RWPE2 (cell line): ENCODE measurements around the gene TRIO.

Experiments
- ATAC-seq: fragments of 200-7000 bp; cut with Tn5 transposase; 3 replicates; pipeline ENCODE4 v1.9.1; 2021; ENCODE audit warnings: low read depth
- DNase-seq: peaks from one replicate; pipeline ENCODE4 v3.0.0-alpha.2; 2020; ENCODE audit warnings: low spot score
- H3K27ac ChIP-seq: fragments of 450-650 bp; 2 replicates; pipeline ENCODE4 v1.5.1; 2017; ENCODE audit warnings: mild to moderate bottlenecking; ENCODE audit not compliant: poor library complexity, severe bottlenecking
- H3K27me3 ChIP-seq: fragments of 250-450 bp; sonication (Bioruptor Pico); 2 replicates; pipeline ENCODE4 v1.5.1; 2021; ENCODE audit warnings: mild to moderate bottlenecking, moderate library complexity; ENCODE audit not compliant: insufficient read depth, poor library complexity, severe bottlenecking
- H3K36me3 ChIP-seq: fragments of 250-450 bp; sonication (Bioruptor Pico); 2 replicates; pipeline ENCODE4 v1.5.1; 2020; ENCODE audit warnings: low read depth, mild to moderate bottlenecking, moderate library complexity
- H3K4me1 ChIP-seq: fragments of 250-450 bp; sonication (Bioruptor Pico); 2 replicates; pipeline ENCODE4 v1.5.1; 2021; ENCODE audit warnings: mild to moderate bottlenecking, moderate library complexity; ENCODE audit not compliant: insufficient read depth, poor library complexity, severe bottlenecking
- H3K4me3 ChIP-seq: fragments of 250-450 bp; sonication (Bioruptor Pico); 2 replicates; pipeline ENCODE4 v1.5.1; 2021; ENCODE audit warnings: mild to moderate bottlenecking, moderate library complexity; ENCODE audit not compliant: severe bottlenecking
- H3K9me3 ChIP-seq: fragments of 250-450 bp; sonication (Bioruptor Pico); 2 replicates; pipeline ENCODE4 v1.5.1; 2021; ENCODE audit warnings: mild to moderate bottlenecking, moderate library complexity; ENCODE audit not compliant: severe bottlenecking
- CTCF ChIP-seq: fragments of 450-650 bp; IDR thresholded peaks from one replicate; pipeline ENCODE4 v1.5.1; 2017; ENCODE audit warnings: mild to moderate bottlenecking, moderate library complexity; ENCODE audit not compliant: poor library complexity, severe bottlenecking

Gene TRIO

GRCh38 chr5:14309878-14310531 lies 166.9 kb downstream of the TRIO start:
- no peaks in the 10 kb centered on the region for H3K9me3 ChIP-seq
- no peak for TF ChIP-seq CTCF
- ATAC-seq (no peak), DNase-seq (no peak)
- H3K4me1 ChIP-seq = peaks cover 2% of the 10 kb centered on the region
- peaks cover 86% of the 10 kb centered on the region for H3K36me3 ChIP-seq
- H3K4me3 ChIP-seq = no peak overlapping the region
- no peaks in the 10 kb centered on the region for H3K27me3 ChIP-seq
- H3K27ac ChIP-seq = no peak overlapping the region

GRCh38 chr5:14310901-14311300 lies 167.8 kb downstream of the TRIO start:
- Histone ChIP-seq H3K4me3 (no peak overlapping the region), H3K27me3 (no peaks in the 10 kb centered on the region), H3K27ac (no peak overlapping the region), H3K36me3 (peaks cover 83% of the 10 kb centered on the region), H3K4me1 (no peaks in the 10 kb centered on the region), H3K9me3 (no peaks in the 10 kb centered on the region)
- TF ChIP-seq CTCF = no peak
- DNase-seq = no peak
- no peak for ATAC-seq

GRCh38 chr5:14313986-14314690 lies 171.0 kb downstream of the TRIO start:
- no peak overlapping the region for H3K27ac ChIP-seq
- peaks cover 93% of the 10 kb centered on the region for H3K36me3 ChIP-seq
- no peak for TF ChIP-seq CTCF
- DNase-seq (no peak), ATAC-seq (no peak)
- H3K4me3 ChIP-seq = no peak overlapping the region
- no peaks in the 10 kb centered on the region for H3K27me3 ChIP-seq
- H3K4me1 ChIP-seq = peaks cover 4% of the 10 kb centered on the region
- H3K9me3 ChIP-seq = no peaks in the 10 kb centered on the region

GRCh38 chr5:14316471-14316870 lies 173.3 kb downstream of the TRIO start:
- peaks cover 93% of the 10 kb centered on the region for H3K36me3 ChIP-seq
- H3K4me3 ChIP-seq = no peak overlapping the region

More at GRCh38 chr5:14316471-14316870, 173.3 kb downstream of the TRIO start:
- no peak for ATAC-seq
- Histone ChIP-seq H3K9me3 (no peaks in the 10 kb centered on the region), H3K27ac (no peak overlapping the region), H3K27me3 (no peaks in the 10 kb centered on the region), H3K4me1 (peaks cover 4% of the 10 kb centered on the region)
- no peak for TF ChIP-seq CTCF
- no peak for DNase-seq
